Trophoblast cell (in vitro differentiated cells and primary cell): ENCODE results near the gene RNU1-3.
"Not testable (repeated sequence)": the region's sequence is repeated elsewhere in the genome, so short reads cannot be mapped to it uniquely, and the experiment has no call there.

ENCODE experiments used
- DNase-seq, 2 donors: peaks; one replicate each; pipeline ENCODE4 v3.0.0-alpha.2; 2016
- H2AFZ ChIP-seq: 2 replicates; pipeline ENCODE4 v1.6.1; 2013; ENCODE audit warnings: low read length, moderate library complexity, mild to moderate bottlenecking; ENCODE audit not compliant: insufficient read depth, poor library complexity
- H2AK5ac ChIP-seq: 2 replicates; pipeline ENCODE4 v1.6.1; 2013; ENCODE audit warnings: mild to moderate bottlenecking, low read length
- H2BK120ac ChIP-seq: 2 replicates; pipeline ENCODE4 v1.6.1; 2013; ENCODE audit warnings: low read length, mild to moderate bottlenecking, moderate library complexity; ENCODE audit not compliant: insufficient read depth, poor library complexity
- H2BK12ac ChIP-seq: 2 replicates; pipeline ENCODE4 v1.6.1; 2013; ENCODE audit warnings: mild to moderate bottlenecking, low read length, moderate library complexity
- H2BK5ac ChIP-seq: 2 replicates; pipeline ENCODE4 v1.6.1; 2013; ENCODE audit warnings: low read length, low read depth, moderate library complexity, mild to moderate bottlenecking; ENCODE audit not compliant: poor library complexity
- H3K14ac ChIP-seq: 2 replicates; pipeline ENCODE4 v1.6.1; 2013; ENCODE audit warnings: mild to moderate bottlenecking, low read length
- H3K18ac ChIP-seq: 2 replicates; pipeline ENCODE4 v1.6.1; 2013; ENCODE audit warnings: mild to moderate bottlenecking, low read length
- H3K23ac ChIP-seq: 2 replicates; pipeline ENCODE4 v1.6.1; 2013; ENCODE audit warnings: low read length
- H3K27ac ChIP-seq: 2 replicates; pipeline ENCODE4 v1.5.1; 2013; ENCODE audit warnings: low read depth, mild to moderate bottlenecking, inconsistent platforms, low read length, moderate library complexity
- H3K27me3 ChIP-seq: 2 replicates; pipeline ENCODE4 v1.6.1; 2013; ENCODE audit warnings: inconsistent platforms, mild to moderate bottlenecking, low read length, moderate library complexity; ENCODE audit not compliant: insufficient read depth
- H3K36me3 ChIP-seq, 2 experiments: 1 replicate in 1 of 2; 2 replicates in 1 of 2; pipeline ENCODE4 v1.6.1; 2013; ENCODE audit warnings: low read length in 2 of 2, mild to moderate bottlenecking in 2 of 2, moderate library complexity in 1 of 2; ENCODE audit not compliant: insufficient read depth in 2 of 2, control insufficient read depth in 1 of 2
- H3K4ac ChIP-seq: 2 replicates; pipeline ENCODE4 v1.6.1; 2013; ENCODE audit warnings: low read depth, mild to moderate bottlenecking, low read length, moderate library complexity
- H3K4me1 ChIP-seq, 2 experiments: 1 replicate in 1 of 2; 2 replicates in 1 of 2; pipeline ENCODE4 v1.6.1; 2013; ENCODE audit warnings: low read length in 2 of 2, mild to moderate bottlenecking in 2 of 2, moderate library complexity in 1 of 2; ENCODE audit not compliant: insufficient read depth in 2 of 2, control insufficient read depth in 1 of 2
- H3K4me2 ChIP-seq: 2 replicates; pipeline ENCODE4 v1.6.1; 2013; ENCODE audit warnings: inconsistent platforms, mild to moderate bottlenecking, low read length, moderate library complexity
- H3K4me3 ChIP-seq: 2 replicates; pipeline ENCODE4 v1.5.1; 2013; ENCODE audit warnings: mild to moderate bottlenecking, low read depth, low read length, inconsistent platforms
- H3K79me1 ChIP-seq: one replicate; pipeline ENCODE4 v1.6.1; 2013; ENCODE audit warnings: low read length
- H3K79me2 ChIP-seq: 2 replicates; pipeline ENCODE4 v1.6.1; 2013; ENCODE audit warnings: low read length, mild to moderate bottlenecking; ENCODE audit not compliant: control insufficient read depth, insufficient read depth, poor library complexity
- H3K9ac ChIP-seq: 2 replicates; pipeline ENCODE4 v1.6.1; 2013; ENCODE audit warnings: mild to moderate bottlenecking, low read length
- H3K9me3 ChIP-seq: 2 replicates; pipeline ENCODE4 v1.6.1; 2013; ENCODE audit warnings: low read depth, mild to moderate bottlenecking, control low read depth, inconsistent platforms, low read length; ENCODE audit not compliant: insufficient read depth
- H4K12ac ChIP-seq: 2 replicates; pipeline ENCODE4 v1.6.1; 2013; ENCODE audit warnings: low read depth, mild to moderate bottlenecking, low read length, moderate library complexity
- H4K8ac ChIP-seq: 2 replicates; pipeline ENCODE4 v1.6.1; 2013; ENCODE audit warnings: low read depth, mild to moderate bottlenecking, low read length, moderate library complexity
- H4K91ac ChIP-seq: one replicate; pipeline ENCODE4 v1.6.1; 2013; ENCODE audit warnings: low read depth, mild to moderate bottlenecking, low read length, moderate library complexity
- WGBS: extraction: QIAGEN DNeasy Blood & Tissue Kit; methylation state at CpG from one replicate; pipeline ENCODE4 v1.1.7; 2013; ENCODE audit warnings: missing lambda C conversion rate; ENCODE audit not compliant: insufficient read length, insufficient coverage; ENCODE audit errors: extremely low coverage; 5-methylcytosine and 5-hydroxymethylcytosine counted together

The RNU1-3 gene

GRCh38 chr1:16684152-16684551 lies 17.4 kb upstream of the RNU1-3 start:
- not testable (repeated sequence) for H3K4me1 ChIP-seq, H4K91ac ChIP-seq, H2BK12ac ChIP-seq, H3K79me2 ChIP-seq, H3K4me3 ChIP-seq, DNase-seq, H3K79me1 ChIP-seq, H4K12ac ChIP-seq, H3K36me3 ChIP-seq, H2BK5ac ChIP-seq, H3K14ac ChIP-seq, H2AK5ac ChIP-seq, H3K27me3 ChIP-seq, H3K4me2 ChIP-seq, H3K23ac ChIP-seq, H3K18ac ChIP-seq, H3K4ac ChIP-seq, H3K9ac ChIP-seq, H2AFZ ChIP-seq, H4K8ac ChIP-seq, H2BK120ac ChIP-seq, H3K27ac ChIP-seq, H3K9me3 ChIP-seq
- WGBS: no CpG with 5 or more reads among the region's 2 CpGs

- not testable (repeated sequence) for H3K79me1 ChIP-seq, H3K4me2 ChIP-seq, H3K27ac ChIP-seq, H3K4me3 ChIP-seq, H3K27me3 ChIP-seq, H2AFZ ChIP-seq, H3K18ac ChIP-seq, H3K4me1 ChIP-seq, H3K23ac ChIP-seq, H4K12ac ChIP-seq, H3K79me2 ChIP-seq, H3K4ac ChIP-seq, H3K9me3 ChIP-seq, H2BK120ac ChIP-seq, H3K36me3 ChIP-seq, H4K91ac ChIP-seq, H3K14ac ChIP-seq, H2BK12ac ChIP-seq, H4K8ac ChIP-seq, DNase-seq, H2AK5ac ChIP-seq, H3K9ac ChIP-seq, H2BK5ac ChIP-seq
Observed at GRCh38 chr1:16682803-16683202, 16.1 kb upstream of the RNU1-3 start.

DNA sequence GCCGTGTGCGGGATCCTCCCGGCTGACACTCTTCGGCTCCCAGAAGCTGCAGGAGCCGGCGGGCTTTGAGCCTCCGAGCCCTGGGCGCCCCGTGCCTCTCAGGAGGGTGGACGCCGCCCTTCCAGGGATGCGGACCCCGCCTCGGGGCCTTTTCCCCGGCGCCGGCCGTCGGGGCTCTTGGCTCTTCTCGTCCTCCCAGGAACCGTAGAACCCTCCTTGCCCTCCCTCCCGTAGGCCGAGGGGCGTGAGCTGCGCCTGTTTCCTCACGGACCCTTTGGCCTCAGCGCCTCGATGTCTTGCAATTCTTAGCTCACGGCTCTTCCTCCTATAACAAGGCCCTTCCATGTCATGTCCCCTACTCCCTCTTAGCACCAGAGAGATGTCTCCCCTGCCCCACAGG lies 13.6 kb upstream of the RNU1-3 start:
- H3K27me3 ChIP-seq, H2BK5ac ChIP-seq, H3K36me3 ChIP-seq, H2BK120ac ChIP-seq, H3K9ac ChIP-seq, H2BK12ac ChIP-seq, H3K4me2 ChIP-seq, H3K4me1 ChIP-seq, H3K4me3 ChIP-seq, H2AFZ ChIP-seq, H3K14ac ChIP-seq, H4K12ac ChIP-seq, H3K18ac ChIP-seq, DNase-seq, H3K27ac ChIP-seq, H4K8ac ChIP-seq, H2AK5ac ChIP-seq, H3K9me3 ChIP-seq, H3K79me2 ChIP-seq, H3K23ac ChIP-seq, H4K91ac ChIP-seq, H3K79me1 ChIP-seq, H3K4ac ChIP-seq: not testable (repeated sequence)
- WGBS: no CpG with 5 or more reads among the region's 29 CpGs

DNA sequence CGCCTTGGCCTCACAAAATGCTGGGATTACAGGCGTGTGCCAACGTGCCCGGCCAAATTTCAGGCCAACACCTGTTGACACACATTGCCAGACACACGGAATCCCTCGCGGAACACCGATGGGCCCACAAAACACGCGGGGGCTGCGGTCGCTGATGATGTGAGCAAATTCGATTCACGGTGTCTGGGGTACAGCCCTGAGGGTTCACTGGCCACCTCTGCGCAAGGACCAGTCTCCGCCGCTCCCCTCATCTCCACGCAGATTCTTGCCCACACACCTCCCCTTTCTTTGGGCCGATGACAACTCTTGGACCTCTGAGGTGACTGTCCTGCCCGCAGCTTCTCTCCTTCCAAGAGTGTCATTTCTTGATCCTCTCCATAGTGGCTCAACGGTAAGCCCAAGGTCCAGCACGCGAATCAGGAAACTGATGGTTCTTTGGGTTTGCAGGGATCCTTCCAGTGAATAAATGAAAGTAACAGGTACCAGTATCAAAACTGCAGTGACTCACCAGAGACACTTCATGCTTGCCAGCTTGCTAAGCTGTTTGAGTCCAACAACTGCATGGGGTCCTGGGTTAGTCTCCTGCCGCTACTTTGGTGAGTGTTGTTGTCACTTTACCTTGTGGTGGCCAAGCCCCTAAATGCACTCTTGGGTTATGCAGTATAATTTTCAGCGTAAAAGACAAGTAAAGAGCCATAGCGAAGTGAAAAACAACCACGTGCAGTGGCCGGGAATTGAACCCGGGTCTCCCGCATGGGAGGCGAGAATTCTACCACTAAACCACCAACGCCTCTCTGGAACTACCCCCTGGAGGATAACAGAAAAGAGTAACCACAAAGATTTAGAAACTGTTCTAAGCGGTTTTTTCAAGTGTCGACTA lies 11.0 kb upstream of the RNU1-3 start:
- Histone ChIP-seq H3K27me3 (no peaks in the 10 kb centered on the region), H2BK120ac (no peak overlapping the region), H2BK12ac (no peak overlapping the region), H4K8ac (no peak overlapping the region), H3K36me3 (no peaks in the 10 kb centered on the region), H3K27ac (no peak overlapping the region), H3K4me1 (no peaks in the 10 kb centered on the region), H3K23ac (no peak overlapping the region), H3K79me1 (no peaks in the 10 kb centered on the region), H2BK5ac (no peak overlapping the region), H3K18ac (no peak overlapping the region), H3K4me2 (no peak overlapping the region), H3K4ac (no peak overlapping the region), H4K91ac (no peak overlapping the region), H4K12ac (no peak overlapping the region), H3K9ac (no peak overlapping the region), H3K9me3 (no peaks in the 10 kb centered on the region), H2AFZ (no peak overlapping the region), H3K4me3 (no peak overlapping the region), H3K14ac (no peak overlapping the region), H2AK5ac (no peak overlapping the region), H3K79me2 (no peaks in the 10 kb centered on the region)
- no CpG with 5 or more reads among the region's 34 CpGs for WGBS
- DNase-seq: peak; percentile 59 to 77
